H54 (cell line): Measurements from ENCODE around the gene OR51T1.
"Not testable (repeated sequence)": the region's sequence is repeated elsewhere in the genome, so short reads cannot be mapped to it uniquely, and the experiment has no call there.

ENCODE experiments used
- DNase-seq: peaks from one replicate; pipeline ENCODE4 v3.0.0; 2011; ENCODE audit warnings: low spot score, mixed read lengths; ENCODE audit not compliant: insufficient read length
- FAIRE-seq: peaks from 3 replicates; lab custom pipeline; 2011; peaks lifted over from hg19 to GRCh38; lab: Jason Lieb, UNC
- POLR2A ChIP-seq: IDR thresholded peaks from 2 replicates; pipeline ENCODE4 v1.6.1; 2011; ENCODE audit warnings: low read depth, mild to moderate bottlenecking, low read length

Gene OR51T1, protein sequence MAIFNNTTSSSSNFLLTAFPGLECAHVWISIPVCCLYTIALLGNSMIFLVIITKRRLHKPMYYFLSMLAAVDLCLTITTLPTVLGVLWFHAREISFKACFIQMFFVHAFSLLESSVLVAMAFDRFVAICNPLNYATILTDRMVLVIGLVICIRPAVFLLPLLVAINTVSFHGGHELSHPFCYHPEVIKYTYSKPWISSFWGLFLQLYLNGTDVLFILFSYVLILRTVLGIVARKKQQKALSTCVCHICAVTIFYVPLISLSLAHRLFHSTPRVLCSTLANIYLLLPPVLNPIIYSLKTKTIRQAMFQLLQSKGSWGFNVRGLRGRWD

DNA sequence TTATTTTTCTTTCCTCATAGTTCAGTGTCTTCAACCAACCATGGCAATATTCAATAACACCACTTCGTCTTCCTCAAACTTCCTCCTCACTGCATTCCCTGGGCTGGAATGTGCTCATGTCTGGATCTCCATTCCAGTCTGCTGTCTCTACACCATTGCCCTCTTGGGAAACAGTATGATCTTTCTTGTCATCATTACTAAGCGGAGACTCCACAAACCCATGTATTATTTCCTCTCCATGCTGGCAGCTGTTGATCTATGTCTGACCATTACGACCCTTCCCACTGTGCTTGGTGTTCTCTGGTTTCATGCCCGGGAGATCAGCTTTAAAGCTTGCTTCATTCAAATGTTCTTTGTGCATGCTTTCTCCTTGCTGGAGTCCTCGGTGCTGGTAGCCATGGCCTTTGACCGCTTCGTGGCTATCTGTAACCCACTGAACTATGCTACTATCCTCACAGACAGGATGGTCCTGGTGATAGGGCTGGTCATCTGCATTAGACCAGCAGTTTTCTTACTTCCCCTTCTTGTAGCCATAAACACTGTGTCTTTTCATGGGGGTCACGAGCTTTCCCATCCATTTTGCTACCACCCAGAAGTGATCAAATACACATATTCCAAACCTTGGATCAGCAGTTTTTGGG lies at the start of gene OR51T1:
Gene OR51T1, plus strand, starts transcription at position 41 of the 641 bp plus-strand sequence. Its CDS starts 0 bp downstream, at position 41.
- no peak for FAIRE-seq
- no peak for DNase-seq
- no peak for TF ChIP-seq POLR2A

DNA sequence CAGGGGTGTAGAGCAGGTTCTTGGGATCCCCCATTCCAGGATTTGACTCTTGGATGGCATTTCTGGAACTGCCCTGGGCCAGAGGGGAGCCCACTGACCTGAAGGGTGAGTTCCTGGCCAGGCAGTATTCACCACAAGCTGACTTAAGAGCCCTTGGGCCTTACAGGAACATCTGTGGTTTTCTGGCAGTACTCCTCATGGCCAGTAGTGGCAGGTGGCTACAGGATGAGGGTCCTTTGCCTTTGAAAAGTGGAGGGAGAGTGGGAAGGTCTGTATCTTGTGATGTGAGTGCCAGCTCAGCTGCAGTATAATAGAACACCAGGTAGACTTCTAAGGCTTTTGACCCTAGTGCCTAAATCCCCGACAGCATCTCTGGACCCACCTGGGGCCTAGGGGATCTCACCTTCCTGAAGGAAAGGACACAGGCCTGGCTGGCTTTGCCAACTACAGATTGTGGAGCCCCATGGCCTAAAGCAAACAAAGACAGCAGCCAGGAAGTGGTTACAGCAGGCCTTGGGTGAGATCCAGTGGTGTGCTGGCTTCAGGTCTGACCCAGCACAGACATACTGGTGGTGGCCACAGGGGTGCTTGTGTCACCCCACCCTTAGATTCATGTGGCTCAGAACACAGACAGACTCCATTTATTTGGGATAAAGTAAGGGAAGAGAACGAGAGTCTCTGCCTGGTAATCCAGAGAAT lies 41.7 kb upstream of the OR51T1 start:
- TF ChIP-seq POLR2A = no peak
- no peak for FAIRE-seq
- DNase-seq = no peak

DNA sequence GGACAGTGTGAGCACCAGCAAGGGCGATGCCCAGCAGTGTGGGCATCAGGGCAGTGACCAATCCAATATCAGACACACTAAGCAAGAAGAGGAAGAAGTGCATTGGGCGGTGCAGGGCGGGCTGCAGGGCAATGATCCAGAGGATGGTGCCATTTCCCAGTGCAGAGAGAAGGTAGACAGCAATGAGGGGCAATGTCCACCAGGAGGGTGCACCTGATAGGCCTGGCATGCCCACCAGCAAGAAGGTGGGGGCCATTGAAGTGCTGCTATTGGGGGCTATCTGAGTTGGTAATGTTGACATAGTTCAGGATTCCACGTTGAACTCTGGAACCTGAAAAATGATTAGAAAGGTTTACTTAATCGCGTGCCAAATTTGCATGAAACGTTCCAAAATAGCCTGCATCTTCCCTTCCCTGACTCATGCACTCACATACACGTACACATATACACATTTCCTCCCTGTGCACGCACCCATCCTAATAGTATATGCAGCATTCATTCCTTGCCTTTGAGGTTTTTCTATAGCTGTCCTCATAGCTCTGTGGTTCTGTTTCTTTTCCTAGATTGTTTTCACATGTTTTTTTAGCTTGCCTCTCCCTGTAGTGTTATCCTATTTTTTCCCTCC lies 32.7 kb upstream of the OR51T1 start, which contains the start of gene OR51S1:
Gene OR51S1, minus strand, starts transcription at position 301 of the 625 bp plus-strand sequence. Its CDS starts 0 bp downstream, at position 301.
- DNase-seq = no peak
- FAIRE-seq = peak; percentile 27
- no peak for TF ChIP-seq POLR2A

DNA sequence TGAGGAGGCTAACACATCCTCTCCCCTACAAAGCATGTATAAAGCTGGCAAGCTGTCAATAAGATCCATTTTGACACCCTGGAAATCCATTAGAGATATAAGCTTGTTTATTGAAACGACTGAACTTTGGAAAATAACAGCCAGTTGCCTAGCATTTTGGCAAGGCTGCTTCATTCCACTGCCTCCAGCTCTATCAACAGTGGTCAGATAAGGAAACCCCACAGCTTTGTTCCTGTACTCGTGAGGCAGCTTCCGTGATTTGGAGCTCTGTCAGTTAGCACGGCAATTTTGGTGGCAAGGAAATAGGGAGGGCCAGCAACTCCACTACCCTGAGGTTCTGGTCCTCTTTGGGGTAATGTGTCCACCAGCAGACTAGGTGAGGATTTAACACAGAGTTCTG lies 30.7 kb upstream of the OR51T1 start:
- TF ChIP-seq POLR2A = no peak
- FAIRE-seq (no peak), DNase-seq (no peak)

DNA sequence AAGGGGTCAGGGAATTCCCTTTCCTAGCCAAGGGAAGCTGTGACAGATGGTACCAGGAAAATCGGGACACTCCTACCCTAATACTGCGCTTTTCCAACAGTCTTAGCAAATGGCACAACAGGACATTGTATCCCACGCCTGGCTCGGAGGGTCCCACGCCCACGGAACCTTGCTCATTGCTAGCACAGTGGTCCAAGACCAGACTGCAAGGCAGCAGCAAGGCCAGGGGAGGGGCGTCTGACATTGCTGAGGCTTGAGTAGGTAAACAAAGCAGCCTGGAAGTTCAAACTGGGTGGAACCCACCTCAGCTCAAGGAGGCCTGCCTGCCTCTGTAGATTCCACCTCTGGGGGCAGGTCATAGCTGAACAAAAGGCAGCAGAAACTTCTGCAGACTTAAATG lies 27.4 kb upstream of the OR51T1 start:
- not testable (repeated sequence) for DNase-seq, FAIRE-seq

DNA sequence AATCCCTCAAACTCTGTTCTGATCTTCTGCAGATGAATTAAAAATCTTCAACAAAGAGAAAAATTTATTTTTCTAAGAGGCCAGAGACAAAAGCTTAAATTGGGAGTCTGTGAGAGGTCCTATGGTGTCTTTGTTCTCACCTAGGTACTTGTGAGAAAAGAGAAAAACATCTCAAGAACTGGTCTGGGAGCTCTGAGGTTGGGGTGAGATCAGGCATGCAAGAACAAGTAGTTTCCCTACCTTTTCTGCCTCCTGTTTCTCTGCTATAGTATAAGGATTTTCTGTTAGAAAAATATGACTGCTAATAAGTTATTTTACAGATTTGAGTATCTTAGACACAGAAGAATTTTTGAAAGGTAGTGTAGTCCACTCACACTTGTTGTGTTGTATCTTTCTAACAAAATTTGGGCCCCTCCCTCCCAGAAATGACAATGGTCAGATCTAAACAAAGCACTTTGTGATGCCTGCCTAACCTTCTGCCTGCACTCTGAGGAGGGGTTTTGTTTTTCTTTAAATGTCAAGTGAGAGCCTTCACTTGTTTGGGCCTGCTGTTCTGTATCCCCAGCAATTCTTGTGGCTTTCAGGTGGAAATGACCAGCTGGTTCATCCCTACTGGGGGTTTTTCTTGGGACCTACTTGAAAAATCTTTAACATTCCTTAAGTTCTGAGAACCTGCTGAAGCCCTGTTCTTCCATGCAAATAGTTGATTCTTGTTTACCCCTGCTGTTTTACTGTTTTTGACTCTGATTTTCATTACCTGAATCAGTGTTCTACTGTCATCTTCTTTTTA lies 19.1 kb upstream of the OR51T1 start:
- TF ChIP-seq POLR2A = no peak
- no peak for DNase-seq
- no peak for FAIRE-seq

DNA sequence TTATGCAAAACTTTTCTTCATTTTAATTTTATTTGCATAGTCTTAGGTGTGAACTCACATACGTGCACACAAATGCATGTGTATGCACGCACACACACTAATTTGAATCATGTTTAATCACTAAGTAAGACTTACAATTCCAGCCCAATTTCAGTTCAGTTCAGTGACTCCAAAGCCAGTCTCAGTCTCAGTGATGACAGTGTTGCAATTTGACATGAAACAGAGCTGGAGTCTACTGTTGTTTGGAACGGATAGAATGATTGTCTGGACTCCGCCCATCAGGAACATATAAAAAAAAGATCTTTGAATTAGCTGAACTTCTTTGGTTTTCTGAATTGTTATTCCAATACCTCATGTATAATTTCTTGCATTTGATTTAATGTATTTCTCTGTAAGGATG lies 17.8 kb upstream of the OR51T1 start:
- FAIRE-seq (no peak), DNase-seq (no peak)
- TF ChIP-seq POLR2A = no peak

DNA sequence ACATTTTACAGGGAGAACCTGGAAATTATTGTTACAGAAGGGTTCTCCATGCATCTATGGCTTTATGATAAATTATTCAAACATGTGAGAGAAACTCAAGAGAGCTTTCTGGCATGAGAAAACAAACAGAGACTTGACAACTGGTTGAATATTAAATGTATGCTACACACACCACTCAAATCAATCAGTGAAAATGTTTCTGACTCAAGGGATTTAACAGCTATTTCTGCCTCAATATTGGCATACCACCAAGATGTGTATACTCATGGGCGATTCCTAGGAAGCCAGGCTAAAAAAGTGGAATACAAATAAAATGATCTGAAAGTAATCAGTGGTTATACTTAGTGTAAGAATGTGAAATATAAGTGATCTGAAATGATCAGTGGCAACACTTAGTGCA lies 15.8 kb upstream of the OR51T1 start:
- DNase-seq = no peak
- no peak for FAIRE-seq
- no peak for TF ChIP-seq POLR2A

DNA sequence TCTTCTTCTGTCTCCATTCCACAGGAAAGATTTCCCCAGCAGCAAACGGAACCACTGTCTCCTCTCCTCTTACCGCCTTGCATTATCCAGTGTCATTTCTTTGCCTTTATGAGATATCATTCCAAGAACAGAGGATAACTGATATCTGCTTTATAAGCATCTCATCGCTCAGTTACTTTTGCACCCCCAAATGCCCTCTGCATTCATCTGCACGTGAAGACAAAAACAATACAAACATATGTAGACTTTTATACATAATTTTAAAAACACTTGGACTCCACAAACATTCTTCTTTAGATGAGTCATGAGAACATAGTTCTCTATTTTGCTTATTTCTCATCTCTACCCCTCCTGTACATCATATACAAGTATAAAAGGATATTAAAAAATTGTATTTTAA lies 512 bp upstream of the OR51T1 start:
- TF ChIP-seq POLR2A = no peak
- no peak for DNase-seq
- FAIRE-seq = no peak

DNA sequence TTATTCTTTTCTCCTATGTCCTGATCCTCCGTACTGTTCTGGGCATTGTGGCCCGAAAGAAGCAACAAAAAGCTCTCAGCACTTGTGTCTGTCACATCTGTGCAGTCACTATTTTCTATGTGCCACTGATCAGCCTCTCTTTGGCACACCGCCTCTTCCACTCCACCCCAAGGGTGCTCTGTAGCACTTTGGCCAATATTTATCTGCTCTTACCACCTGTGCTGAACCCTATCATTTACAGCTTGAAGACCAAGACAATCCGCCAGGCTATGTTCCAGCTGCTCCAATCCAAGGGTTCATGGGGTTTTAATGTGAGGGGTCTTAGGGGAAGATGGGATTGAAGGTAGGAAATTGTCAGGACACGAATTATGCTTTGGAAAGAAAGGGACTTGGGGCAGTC lies 843 bp downstream of the OR51T1 start:
- TF ChIP-seq POLR2A = no peak
- FAIRE-seq (no peak), DNase-seq (no peak)

DNA sequence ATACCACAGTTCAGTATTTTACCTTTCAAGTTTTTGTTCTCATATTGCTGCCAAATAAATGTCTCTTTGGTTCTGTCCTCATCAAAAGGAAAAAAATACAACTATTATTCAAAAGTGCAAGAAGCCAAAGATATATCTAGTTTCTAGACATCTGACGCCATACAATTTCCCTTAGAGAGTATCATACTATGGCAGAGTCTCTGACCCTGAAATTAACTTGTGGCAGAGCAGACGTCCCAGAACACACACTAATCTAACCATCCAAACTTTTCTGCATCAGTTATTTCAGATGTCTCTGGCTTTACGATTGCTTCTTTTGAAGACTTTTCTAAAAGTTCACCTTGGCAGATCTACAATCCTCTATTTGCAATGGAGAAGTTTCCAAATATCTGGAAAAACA lies 2.7 kb downstream of the OR51T1 start:
- no peak for TF ChIP-seq POLR2A
- DNase-seq (no peak), FAIRE-seq (no peak)

DNA sequence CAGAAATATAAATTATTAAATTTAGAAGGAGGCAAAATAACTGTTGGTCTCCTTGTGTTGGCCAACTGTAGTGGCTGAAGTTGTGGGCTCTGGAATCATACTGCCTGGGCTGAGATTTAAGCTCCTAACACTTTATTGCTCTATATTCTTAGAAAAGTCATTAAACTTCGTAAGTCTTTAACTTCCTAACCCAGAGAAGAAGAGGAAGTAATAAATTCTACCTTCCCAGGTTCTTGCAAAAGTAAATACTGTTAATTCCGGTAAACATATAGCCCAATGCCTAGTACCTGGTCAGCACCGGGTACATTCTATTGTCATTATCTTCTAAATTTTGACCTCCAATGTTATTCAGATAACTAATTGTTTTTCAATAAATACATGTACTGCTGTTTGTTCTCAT lies 4.5 kb downstream of the OR51T1 start:
- DNase-seq (no peak), FAIRE-seq (no peak)
- TF ChIP-seq POLR2A = no peak

DNA sequence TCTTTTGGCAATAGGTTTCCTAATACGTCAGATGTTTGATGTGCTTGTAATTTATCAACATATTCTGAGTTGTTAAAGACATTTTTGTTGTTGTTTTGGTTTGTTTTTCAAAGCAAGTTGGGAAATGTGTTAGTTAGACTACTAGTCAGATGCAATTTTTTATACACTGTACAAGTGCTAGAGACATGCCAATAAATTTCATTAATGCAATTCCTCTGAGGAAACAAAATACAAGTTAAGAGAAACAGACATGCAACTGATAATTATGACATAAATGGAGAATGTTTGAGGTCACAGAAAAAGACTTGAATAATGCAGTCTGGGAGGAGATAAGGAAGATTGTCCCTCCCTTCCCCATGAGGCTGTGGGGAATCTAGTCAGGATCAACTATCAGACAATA lies 5.9 kb downstream of the OR51T1 start:
- no peak for TF ChIP-seq POLR2A
- FAIRE-seq = no peak

DNA sequence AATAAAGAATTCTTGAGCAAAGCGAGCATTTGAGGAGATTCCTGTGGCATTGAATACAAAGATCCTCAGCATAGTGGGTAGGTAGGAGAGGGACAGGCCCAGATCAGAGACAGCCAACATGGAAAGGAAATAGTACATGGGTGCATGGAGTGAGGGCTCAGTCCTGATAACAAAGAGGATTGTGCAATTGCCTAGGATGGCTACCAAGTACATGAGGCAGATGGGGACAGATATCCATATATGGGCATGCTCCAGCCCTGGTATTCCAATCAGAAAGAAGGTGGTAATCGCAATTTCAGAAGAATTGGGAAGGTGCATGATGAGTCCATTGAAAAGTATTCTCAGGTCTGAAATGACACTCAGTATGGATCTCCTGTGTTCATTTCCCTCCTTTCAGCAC lies 8.6 kb downstream of the OR51T1 start:
- FAIRE-seq (peak; percentile 27), DNase-seq (no peak)
- TF ChIP-seq POLR2A = no peak

More for the DNA sequence above, 5.9 kb downstream of the OR51T1 start:
- no peak for DNase-seq
